HL-60/S4 (cell line): ENCODE measurements around the gene ADGRA1.
"Not testable (repeated sequence)": the region's sequence is repeated elsewhere in the genome, so short reads cannot be mapped to it uniquely, and the experiment has no call there.

Experiments
- in situ Hi-C: fragments of 300-500 bp; cut with MboI; formaldehyde crosslinking; loops from 2 replicates; pipeline ENCODE4 v1.14.3; 2022; ENCODE audit warnings: low sequenced_read_pairs

The ADGRA1 gene

GRCh38 chr10:133126431-133127290 is 38.9 kb downstream of the ADGRA1 start:
- in situ Hi-C loops = no loop called here

- in situ Hi-C loops = no loop called here
Measured at GRCh38 chr10:133127291-133128125, 39.8 kb downstream of the ADGRA1 start.

GRCh38 chr10:133128126-133129070 is 40.7 kb downstream of the ADGRA1 start:
- in situ Hi-C loops = no loop called here

GRCh38 chr10:133129071-133129858 is 41.5 kb downstream of the ADGRA1 start:
- in situ Hi-C loops = no loop called here

- in situ Hi-C loops = no loop called here
Measured at GRCh38 chr10:133129859-133130495, 42.3 kb downstream of the ADGRA1 start.

- in situ Hi-C loops = no loop called here
Measured at GRCh38 chr10:133130602-133131001, 42.9 kb downstream of the ADGRA1 start.

GRCh38 chr10:133131053-133131452 is 43.3 kb downstream of the ADGRA1 start:
- in situ Hi-C loops = no loop called here

- in situ Hi-C loops = no loop called here
Measured at GRCh38 chr10:133131734-133132472, 44.2 kb downstream of the ADGRA1 start.

GRCh38 chr10:133132473-133133291 is 45.0 kb downstream of the ADGRA1 start:
- in situ Hi-C loops = no loop called here

GRCh38 chr10:133133471-133134231 is 45.9 kb downstream of the ADGRA1 start:
- in situ Hi-C loops = no loop called here

- in situ Hi-C loops = no loop called here
Measured at GRCh38 chr10:133134411-133135115, 46.8 kb downstream of the ADGRA1 start.

GRCh38 chr10:133135116-133135465 is 47.4 kb downstream of the ADGRA1 start:
- in situ Hi-C loops = no loop called here

GRCh38 chr10:133137486-133138145 is 49.9 kb downstream of the ADGRA1 start:
- in situ Hi-C loops = not testable (repeated sequence)

GRCh38 chr10:133139551-133140065 is 51.9 kb downstream of the ADGRA1 start:
- in situ Hi-C loops = no loop called here

GRCh38 chr10:133140417-133141143 is 52.9 kb downstream of the ADGRA1 start:
- in situ Hi-C loops = no loop called here
